Natural killer cell treated with Interleukin-12 subunit alpha and Interleukin-12 subunit beta and Interleukin-15 and Interleukin-18, amount 100 ng/mL, for 72 hours (primary cell): ENCODE measurements around the gene HAUS5. TPM values are rescaled to one million over a fixed set of nuclear protein-coding genes. Genes with fewer than 3 reads are reported as not detected.
"Not testable (repeated sequence)": the region's sequence is repeated elsewhere in the genome, so short reads cannot be mapped to it uniquely, and the experiment has no call there.

ENCODE experiments used
- ATAC-seq, 2 donors: fragments of 150-1000 bp; cut with Tn5 transposase in 1 of 2; sonication (Bioruptor Pico), chemical (Tn5 transposase) in 1 of 2; 2 replicates each; pipeline ENCODE4 v1.10.0; 2021
- DNase-seq: peaks from one replicate; pipeline ENCODE4 v3.0.0; 2022; ENCODE audit warnings: low spot score
- H3K27ac Mint-ChIP-seq, 2 donors: 1 replicate in 1 of 2; 2 replicates in 1 of 2; pipeline ENCODE4 v1.8.0; 2022; ENCODE audit warnings: mixed read lengths in 2 of 2, mild to moderate bottlenecking in 1 of 2, moderate library complexity in 1 of 2
- H3K27me3 Mint-ChIP-seq, 2 donors: 1 replicate in 1 of 2; 2 replicates in 1 of 2; pipeline ENCODE4 v1.8.0; 2022; ENCODE audit warnings: mixed read lengths in 2 of 2
- H3K36me3 Mint-ChIP-seq: one replicate; pipeline ENCODE4 v1.8.0; 2022; ENCODE audit warnings: mixed read lengths
- H3K4me1 Mint-ChIP-seq, 2 donors: 1 replicate in 1 of 2; 2 replicates in 1 of 2; pipeline ENCODE4 v1.8.0; 2022; ENCODE audit warnings: low read depth in 2 of 2, mixed read lengths in 2 of 2, mild to moderate bottlenecking in 1 of 2
- H3K4me3 Mint-ChIP-seq: one replicate; pipeline ENCODE4 v1.8.0; 2022; ENCODE audit warnings: mixed read lengths
- H3K9me3 Mint-ChIP-seq: 2 replicates; pipeline ENCODE4 v1.8.0; 2022; ENCODE audit warnings: mixed read lengths
- total RNA-seq, 2 donors: library from RNA; stranded (reverse); gene quantifications; one replicate each; pipeline ENCODE4 v1.2.3, GENCODE V29; 2022

Gene HAUS5
- total RNA-seq, 2 donors from 2014 or later: 29.2 to 55.0 TPM

DNA sequence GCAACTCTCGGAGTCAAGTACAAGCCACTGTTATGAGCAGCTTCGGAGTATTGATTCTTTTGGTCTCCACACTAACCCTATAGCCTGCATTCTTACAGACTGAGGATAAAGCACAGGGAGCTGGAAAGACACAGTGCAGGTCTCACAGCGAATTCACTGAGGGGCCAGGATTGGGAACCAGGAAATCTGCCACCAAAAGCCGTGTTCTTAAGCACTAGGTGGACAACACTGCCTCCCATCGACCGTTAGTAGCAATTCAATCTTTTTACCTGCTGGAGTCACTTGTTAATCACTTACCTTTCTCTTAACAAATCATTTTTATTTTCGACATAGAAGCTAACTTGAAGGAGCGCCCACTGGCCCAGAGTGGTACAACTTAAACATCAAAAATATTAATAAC is 20.3 kb upstream of the HAUS5 start:
- Mint-ChIP-seq H3K27ac (no peak overlapping the region), H3K36me3 (no peaks in the 10 kb centered on the region), H3K4me3 (no peak overlapping the region), H3K4me1 (peaks cover 6 to 8% of the 10 kb centered on the region in 2 donors), H3K27me3 (peaks cover 9 to 13% of the 10 kb centered on the region in 2 donors), H3K9me3 (no peaks in the 10 kb centered on the region)
- ATAC-seq (no peak), DNase-seq (no peak)

DNA sequence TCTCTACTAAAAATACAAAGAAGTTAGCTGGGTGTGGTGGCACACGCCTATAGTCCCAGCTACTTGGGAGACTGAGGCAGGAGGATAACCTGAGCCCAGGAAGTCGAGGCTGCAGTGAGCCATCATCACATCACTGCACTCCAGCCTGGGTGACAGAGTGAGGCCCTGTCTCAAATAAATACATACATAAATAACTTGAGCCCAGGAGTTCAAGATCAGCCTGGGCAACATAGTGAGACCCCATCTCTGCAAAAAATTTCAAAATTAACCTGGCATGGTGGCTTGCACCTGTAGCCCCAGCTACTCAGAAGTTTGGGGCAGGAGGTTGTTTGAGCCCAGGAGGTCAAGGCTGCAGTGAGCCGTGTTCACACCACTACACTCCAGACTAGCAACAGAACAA is 17.5 kb upstream of the HAUS5 start:
- ATAC-seq, H3K27ac Mint-ChIP-seq, H3K4me3 Mint-ChIP-seq, DNase-seq, H3K36me3 Mint-ChIP-seq, H3K9me3 Mint-ChIP-seq, H3K4me1 Mint-ChIP-seq: not testable (repeated sequence)
- peaks cover 14 to 20% of the 10 kb centered on the region in 2 donors for H3K27me3 Mint-ChIP-seq

DNA sequence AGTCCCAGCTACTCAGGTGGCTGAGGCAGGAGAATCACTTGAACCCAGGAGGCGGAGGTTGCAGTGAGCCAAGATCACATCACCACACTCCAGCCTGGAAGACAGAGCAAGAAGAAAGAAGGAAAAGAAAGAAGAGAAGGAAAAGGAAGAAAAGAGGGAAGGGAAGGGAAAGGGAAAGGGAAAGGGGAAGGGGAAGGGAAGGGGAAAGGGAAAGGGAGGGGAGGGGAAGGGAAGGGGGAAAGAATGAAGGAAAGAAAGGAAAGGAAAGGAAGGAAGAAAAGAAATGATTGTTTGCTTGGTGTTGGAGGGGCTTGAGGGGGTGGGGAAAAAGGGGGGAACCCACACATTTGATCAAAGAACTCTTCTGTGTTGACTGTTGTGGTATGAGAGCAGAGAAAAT is 16.6 kb upstream of the HAUS5 start:
- no peak for ATAC-seq
- Mint-ChIP-seq H3K4me1 (peaks cover 6 to 8% of the 10 kb centered on the region in 2 donors), H3K36me3 (no peaks in the 10 kb centered on the region), H3K27ac (peak overlapping the region in 1 of 2 donors; percentile 76), H3K9me3 (no peaks in the 10 kb centered on the region), H3K27me3 (peaks cover 19 to 20% of the 10 kb centered on the region in 2 donors), H3K4me3 (no peak overlapping the region)
- no peak for DNase-seq

DNA sequence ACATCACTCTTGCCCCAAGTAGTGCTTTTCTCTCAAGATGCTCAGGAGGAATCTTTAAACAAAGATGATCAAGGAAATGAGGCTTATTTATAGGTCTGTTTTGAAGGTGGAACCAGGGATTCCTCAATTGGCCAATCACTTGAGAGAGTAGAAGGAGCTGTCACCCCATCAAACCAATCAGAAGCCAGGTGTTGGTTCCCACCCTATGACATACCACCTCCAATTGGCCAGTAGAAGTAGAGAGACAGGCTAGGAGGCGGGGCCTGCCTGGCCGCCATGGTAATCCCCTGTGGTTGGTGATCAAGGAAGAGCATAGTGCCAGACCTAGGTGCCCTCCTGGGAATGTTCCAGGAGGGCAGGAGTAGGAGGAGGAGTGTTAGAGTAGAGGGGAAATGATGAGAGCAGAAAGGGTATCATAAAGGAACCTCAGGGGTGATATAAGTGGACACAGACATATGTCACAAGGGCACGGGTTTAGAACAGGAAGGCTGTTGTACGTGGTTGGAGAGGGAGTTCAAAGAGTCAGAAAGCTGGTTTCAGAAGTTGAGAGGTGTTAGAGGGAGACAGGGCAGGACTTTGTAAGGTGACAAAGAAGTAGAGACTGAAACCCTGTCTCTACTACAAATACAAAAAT is 16.1 kb upstream of the HAUS5 start:
- H3K4me3 Mint-ChIP-seq: no peak overlapping the region

DNA sequence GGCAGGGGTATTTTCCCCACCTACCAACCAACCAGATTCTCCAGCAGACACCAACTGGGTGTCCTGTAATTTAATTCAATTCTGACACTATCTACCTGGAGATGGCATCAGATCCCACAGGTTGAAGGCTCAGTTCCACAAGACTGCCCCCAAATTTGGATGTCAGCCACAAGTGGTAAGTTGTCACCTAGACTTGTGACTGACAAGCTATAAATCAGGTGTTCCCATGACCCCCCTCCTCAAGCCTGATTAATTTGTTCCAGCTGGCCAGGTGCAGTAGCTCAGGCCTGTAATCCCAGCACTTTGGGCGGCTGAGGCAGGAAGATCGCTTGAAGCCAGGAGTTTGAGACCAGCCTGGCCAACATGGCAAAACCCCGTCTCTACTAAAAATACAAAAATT is 10.6 kb upstream of the HAUS5 start:
- Mint-ChIP-seq H3K9me3 (no peaks in the 10 kb centered on the region), H3K36me3 (no peaks in the 10 kb centered on the region), H3K4me3 (no peak overlapping the region), H3K4me1 (no peaks in the 10 kb centered on the region), H3K27ac (no peak overlapping the region), H3K27me3 (peaks cover 8 to 13% of the 10 kb centered on the region in 2 donors)
- DNase-seq: no peak
- ATAC-seq: no peak

More for the DNA sequence above, 16.1 kb upstream of the HAUS5 start:
- no peaks in the 10 kb centered on the region for H3K9me3 Mint-ChIP-seq
- no peaks in the 10 kb centered on the region for H3K36me3 Mint-ChIP-seq
- H3K4me1 Mint-ChIP-seq: peaks cover 6 to 8% of the 10 kb centered on the region in 2 donors
- no peak for DNase-seq
- H3K27ac Mint-ChIP-seq: peak overlapping the region in 1 of 2 donors; percentile 76
- peak; percentile 70 to 88 for ATAC-seq
- peaks cover 20 to 22% of the 10 kb centered on the region in 2 donors for H3K27me3 Mint-ChIP-seq

DNA sequence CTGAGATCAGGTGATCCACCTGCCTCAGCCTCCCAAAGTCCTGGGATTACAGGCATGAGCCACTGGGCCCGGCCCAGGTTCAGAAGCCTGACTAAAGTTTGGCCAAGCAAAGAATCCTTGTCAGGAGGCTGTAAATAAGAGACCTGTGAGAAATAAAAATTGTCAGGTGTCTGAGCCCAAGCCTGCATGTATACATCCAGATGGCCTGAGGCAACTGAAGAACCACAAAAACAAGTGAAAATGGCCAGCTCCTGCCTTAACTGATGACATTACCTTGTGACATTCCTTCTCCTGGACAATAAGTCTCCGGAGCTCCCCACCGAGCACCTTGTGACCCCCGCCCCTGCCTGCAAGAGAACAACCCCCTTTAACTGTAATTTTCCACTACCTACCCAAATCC is 8.1 kb upstream of the HAUS5 start:
- not testable (repeated sequence) for H3K4me3 Mint-ChIP-seq, H3K36me3 Mint-ChIP-seq, H3K27ac Mint-ChIP-seq, H3K9me3 Mint-ChIP-seq, ATAC-seq, H3K27me3 Mint-ChIP-seq, H3K4me1 Mint-ChIP-seq, DNase-seq

DNA sequence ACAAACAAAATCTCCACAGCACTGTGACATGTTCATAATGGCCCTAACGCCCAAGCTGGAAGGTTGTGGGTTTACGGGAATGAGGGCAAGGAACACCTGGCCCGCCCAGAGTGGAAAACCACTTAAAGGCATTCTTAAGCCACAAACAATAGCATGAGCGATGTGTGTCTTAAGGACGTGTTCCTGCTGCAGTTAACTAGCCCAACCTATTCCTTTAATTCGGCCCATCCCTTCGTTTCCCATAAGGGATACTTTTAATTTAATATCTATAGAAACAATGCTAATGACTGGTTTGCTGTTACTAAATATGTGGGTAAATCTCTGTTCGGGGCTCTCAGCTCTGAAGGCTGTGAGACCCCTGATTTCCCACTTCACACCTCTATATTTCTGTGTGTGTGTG is 5.4 kb upstream of the HAUS5 start:
- H3K27me3 Mint-ChIP-seq, H3K36me3 Mint-ChIP-seq, H3K4me3 Mint-ChIP-seq, DNase-seq, H3K9me3 Mint-ChIP-seq, H3K4me1 Mint-ChIP-seq, ATAC-seq, H3K27ac Mint-ChIP-seq: not testable (repeated sequence)

DNA sequence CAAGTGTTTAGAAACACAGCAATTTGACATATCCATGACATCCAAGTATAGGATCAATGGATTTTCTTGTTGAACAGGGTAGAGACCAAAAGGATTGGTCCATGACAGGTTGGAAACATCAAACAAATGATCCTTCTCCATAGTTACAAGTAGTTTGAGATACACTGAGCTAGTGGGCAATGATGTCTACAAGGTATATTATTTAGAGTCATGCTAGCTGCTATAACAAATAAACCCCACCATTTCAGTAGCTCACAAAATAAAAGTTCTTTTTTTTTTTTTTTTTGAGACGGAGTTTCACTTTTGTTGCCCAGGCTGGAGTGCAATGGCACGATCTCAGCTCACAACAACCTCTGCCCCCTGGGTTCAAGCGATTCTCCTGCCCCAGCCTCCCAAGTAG is 4.9 kb upstream of the HAUS5 start:
- Mint-ChIP-seq H3K27me3 (no peaks in the 10 kb centered on the region), H3K36me3 (no peaks in the 10 kb centered on the region)

DNA sequence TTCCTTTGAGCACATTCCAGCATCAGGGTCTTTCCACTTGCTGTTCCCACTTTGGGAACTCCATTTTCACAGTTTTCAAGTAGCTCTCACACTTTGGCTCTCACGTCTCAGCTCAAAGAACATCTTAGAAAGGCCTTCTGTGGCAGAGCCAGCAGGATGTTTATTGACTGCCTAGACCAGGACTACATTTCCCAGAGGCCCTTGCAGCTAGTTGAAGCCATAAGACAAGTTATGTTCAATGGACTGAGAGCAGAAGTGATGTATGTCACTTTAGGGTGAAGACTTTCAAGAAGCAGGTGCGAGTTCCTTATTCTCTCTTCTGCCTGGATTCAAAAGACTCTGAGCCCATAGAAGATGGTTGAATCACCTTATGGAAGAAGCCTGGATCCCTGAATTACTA is 4.3 kb upstream of the HAUS5 start:
- Mint-ChIP-seq H3K4me1 (peaks cover 0 to 9% of the 10 kb centered on the region in 2 donors), H3K4me3 (no peak overlapping the region), H3K9me3 (peaks cover 7% of the 10 kb centered on the region), H3K27me3 (no peaks in the 10 kb centered on the region), H3K27ac (no peak overlapping the region), H3K36me3 (no peaks in the 10 kb centered on the region)
- ATAC-seq: no peak
- DNase-seq: no peak

More for the DNA sequence above, 4.9 kb upstream of the HAUS5 start:
- DNase-seq (no peak), ATAC-seq (no peak)
- Mint-ChIP-seq H3K4me3 (no peak overlapping the region), H3K9me3 (peaks cover 7% of the 10 kb centered on the region), H3K27ac (no peak overlapping the region), H3K4me1 (peaks cover 0 to 9% of the 10 kb centered on the region in 2 donors)

DNA sequence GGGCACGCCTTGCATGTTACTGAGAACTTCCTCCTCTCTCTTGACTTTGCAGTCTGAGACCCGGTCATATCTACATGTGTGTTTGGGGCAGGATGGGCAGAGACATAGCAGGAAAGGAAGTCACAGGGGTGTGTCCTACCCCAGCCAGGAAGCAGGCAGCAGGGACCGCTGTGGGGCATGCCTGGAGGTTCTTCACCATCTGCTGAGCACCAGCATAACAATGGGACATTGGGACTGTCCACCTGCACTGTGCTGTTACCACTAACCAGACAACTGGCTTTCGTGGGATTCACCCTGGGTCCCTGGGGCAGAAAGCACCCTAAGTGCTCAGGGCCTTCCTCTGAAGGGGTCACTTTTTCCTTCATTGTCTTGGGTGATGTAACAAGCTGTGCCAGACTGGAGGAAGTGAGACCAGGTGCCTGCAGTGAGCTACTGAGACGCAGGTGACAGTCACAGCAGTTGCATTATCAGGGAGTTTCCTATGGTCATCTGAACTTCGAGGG is 2.6 kb upstream of the HAUS5 start:
- peaks cover 7% of the 10 kb centered on the region for H3K9me3 Mint-ChIP-seq
- H3K4me1 Mint-ChIP-seq: peaks cover 0 to 15% of the 10 kb centered on the region in 2 donors
- no peaks in the 10 kb centered on the region for H3K36me3 Mint-ChIP-seq
- DNase-seq (no peak), ATAC-seq (no peak)
- H3K27ac Mint-ChIP-seq: no peak overlapping the region
- no peaks in the 10 kb centered on the region for H3K27me3 Mint-ChIP-seq
- H3K4me3 Mint-ChIP-seq: no peak overlapping the region

DNA sequence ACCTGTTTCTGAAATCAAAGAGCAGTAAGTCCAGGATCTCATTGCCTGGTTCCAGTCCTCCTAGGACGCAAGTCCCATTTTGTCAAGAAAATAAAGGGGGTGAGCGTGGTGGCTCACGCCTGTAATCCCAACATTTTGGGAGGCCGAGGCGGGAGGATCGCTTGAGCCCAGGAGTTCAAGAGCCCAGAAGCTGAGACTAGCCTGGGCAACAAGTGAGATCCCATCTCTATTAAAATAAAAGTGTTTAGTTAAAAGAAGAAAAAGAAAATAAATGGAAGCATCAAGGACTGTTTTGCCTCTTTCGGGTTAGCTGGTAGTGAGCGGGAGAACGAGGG is 344 bp upstream of the HAUS5 start:
- Mint-ChIP-seq H3K4me1 (peaks cover 0 to 15% of the 10 kb centered on the region in 2 donors), H3K27me3 (no peaks in the 10 kb centered on the region), H3K27ac (peak overlapping the region; percentile 81 to 89), H3K36me3 (no peaks in the 10 kb centered on the region), H3K4me3 (peak overlapping the region; percentile 88), H3K9me3 (peaks cover 7% of the 10 kb centered on the region)
- ATAC-seq (no peak), DNase-seq (no peak)

DNA sequence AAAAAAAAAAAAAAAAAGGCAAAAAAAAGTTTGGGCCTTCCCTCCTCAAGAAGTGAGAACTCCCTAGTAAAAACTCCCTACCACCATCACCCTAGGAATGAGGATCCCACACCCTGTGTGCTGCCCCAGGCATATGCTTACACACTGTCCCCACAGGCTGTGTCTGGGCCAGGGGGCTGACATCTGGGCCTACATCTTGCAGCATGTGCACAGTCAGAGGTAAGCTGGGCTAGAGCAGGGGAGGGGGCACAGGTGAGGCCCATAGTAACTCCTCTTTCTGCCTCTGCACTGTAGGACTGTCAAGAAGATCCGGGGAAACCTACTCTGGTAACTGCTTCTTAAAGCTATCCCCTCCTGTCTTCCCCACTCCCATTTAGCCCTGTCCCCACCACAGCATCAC is 1.0 kb downstream of the HAUS5 start:
- Mint-ChIP-seq H3K4me3 (peak overlapping the region; percentile 88), H3K36me3 (no peaks in the 10 kb centered on the region), H3K27me3 (no peaks in the 10 kb centered on the region), H3K4me1 (peaks cover 0 to 15% of the 10 kb centered on the region in 2 donors), H3K27ac (peak overlapping the region; percentile 31 to 81), H3K9me3 (peaks cover 2% of the 10 kb centered on the region)
- no peak for ATAC-seq
- DNase-seq: no peak

DNA sequence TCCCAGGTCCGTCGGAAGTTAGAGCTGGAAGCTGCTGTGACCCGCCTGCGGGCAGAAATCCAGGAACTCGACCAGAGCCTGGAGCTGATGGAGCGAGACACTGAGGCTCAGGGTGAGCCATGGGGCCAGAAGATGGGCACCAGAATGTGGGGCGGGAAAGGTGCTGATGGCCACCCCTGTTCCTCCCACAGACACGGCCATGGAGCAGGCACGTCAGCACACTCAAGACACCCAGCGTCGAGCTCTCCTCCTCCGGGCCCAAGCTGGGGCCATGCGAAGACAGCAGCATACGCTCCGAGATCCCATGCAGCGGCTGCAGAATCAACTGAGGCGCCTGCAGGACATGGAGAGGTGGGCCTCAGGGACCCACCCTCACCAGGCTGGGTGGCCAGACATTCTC is 2.5 kb downstream of the HAUS5 start:
- H3K9me3 Mint-ChIP-seq: no peaks in the 10 kb centered on the region
- no peaks in the 10 kb centered on the region for H3K36me3 Mint-ChIP-seq
- H3K27ac Mint-ChIP-seq: no peak overlapping the region
- no peaks in the 10 kb centered on the region for H3K27me3 Mint-ChIP-seq
- no peak overlapping the region for H3K4me3 Mint-ChIP-seq
- ATAC-seq (no peak), DNase-seq (no peak)
- H3K4me1 Mint-ChIP-seq: peaks cover 0 to 12% of the 10 kb centered on the region in 2 donors

DNA sequence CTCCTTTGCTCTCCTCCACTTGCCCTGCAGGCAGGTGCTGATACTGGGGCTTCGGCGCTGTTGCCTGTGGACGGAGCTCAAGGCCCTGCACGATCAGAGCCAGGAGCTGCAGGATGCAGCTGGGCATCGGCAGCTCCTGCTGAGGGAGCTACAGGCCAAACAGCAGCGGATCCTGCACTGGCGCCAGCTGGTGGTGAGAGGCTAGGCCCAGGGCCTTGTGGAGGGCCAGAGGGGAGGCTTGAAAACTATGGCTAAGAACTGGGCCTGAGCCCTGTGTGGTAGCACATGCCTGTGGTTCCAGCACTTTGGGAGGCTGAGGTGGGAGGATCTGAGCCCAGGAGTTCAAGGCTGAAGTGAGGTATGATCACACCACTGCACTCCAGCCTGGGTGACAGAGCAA is 6.3 kb downstream of the HAUS5 start:
- H3K4me3 Mint-ChIP-seq: no peak overlapping the region
- H3K9me3 Mint-ChIP-seq: no peaks in the 10 kb centered on the region
- no peaks in the 10 kb centered on the region for H3K27me3 Mint-ChIP-seq
- H3K4me1 Mint-ChIP-seq: peaks cover 0 to 2% of the 10 kb centered on the region in 2 donors
- H3K36me3 Mint-ChIP-seq: no peaks in the 10 kb centered on the region
- DNase-seq (no peak), ATAC-seq (no peak)
- H3K27ac Mint-ChIP-seq: no peak overlapping the region
